K562 (cell line): ENCODE measurements around the gene MINDY4. TPM values are rescaled to one million over a fixed set of nuclear protein-coding genes. Genes with fewer than 3 reads are reported as not detected.

Experiments used
- EGR1 ChIP-seq: fragments of 450-650 bp; conservative IDR thresholded peaks from 2 replicates; pipeline ENCODE4 v1.6.1; 2017; ENCODE audit warnings: mild to moderate bottlenecking
- HLTF ChIP-seq: fragments of 450-650 bp; IDR thresholded peaks from 2 replicates; pipeline ENCODE4 v1.6.1; 2016
- HNRNPLL ChIP-seq: fragments of 200-400 bp; formaldehyde crosslinking; IDR thresholded peaks from 2 replicates; pipeline ENCODE4 v1.6.1; 2017; ENCODE audit warnings: low read length, low read depth, mild to moderate bottlenecking; ENCODE audit not compliant: poor library complexity, severe bottlenecking
- ID3 ChIP-seq, 2 experiments: fragments of 250-450 bp in 1 of 2; fragments of 450-650 bp in 1 of 2; sonication (Bioruptor Pico) in 1 of 2; IDR thresholded peaks; 2 replicates each; pipeline versions ENCODE4 v1.6.1 to v1.8.0; 2016 to 2021; ENCODE audit warnings: mild to moderate bottlenecking in 2 of 2, moderate library complexity in 2 of 2, missing compliant biosample characterization in 1 of 2, missing genetic modification characterization in 1 of 2
- MGA ChIP-seq: fragments of 450-650 bp; IDR thresholded peaks from 2 replicates; pipeline ENCODE4 v1.6.1; 2016; ENCODE audit warnings: mild to moderate bottlenecking, moderate library complexity
- polyA plus RNA-seq, 8 experiments: library from polyadenylated mRNA; depleted of rRNA in 4 of 8; stranded (reverse) in 5 of 8; unstranded in 3 of 8; fragments of >200 nt; fragmentation: Nextera tagmentation in 2 of 8; fragmentation: Illumina TruSeq in 1 of 8; extraction: Ambion mirVana in 2 of 8; extraction: Trizol in 1 of 8; gene quantifications; 2 replicates each; pipeline versions ENCODE4 v1.2.1 to v1.2.3, GENCODE V29; 2011 to 2014; ENCODE audit warnings: inconsistent platforms in 1 of 8, missing spikeins in 1 of 8
- total RNA-seq, 7 experiments: library from RNA; depleted of rRNA in 6 of 7; stranded (reverse); fragments of >200 nt in 6 of 7; fragmentation: Illumina TruSeq in 2 of 7; extraction: Trizol in 2 of 7; gene quantifications; 2 replicates each; pipeline versions ENCODE4 v1.2.1 to v1.2.3, GENCODE V29; 2011 to 2021; ENCODE audit warnings: low replicate concordance in 1 of 7

The MINDY4 gene
- total and polyA plus RNA-seq, 9 of the 15 experiments (the other 6 are each of a cell fraction or from before 2014, with no cell fraction given): 2.1 to 16.7 (median 11.0) TPM

- TF ChIP-seq MGA (peak; percentile 12; the same call in 1 of the 2 replicates), ID3 (CRISPR knock-in tag; IDR thresholded peaks at IDR 0.05) (no peak), ID3 (tag; IDR thresholded peaks at IDR 0.05) (peak; percentile 82), HNRNPLL (no peak), EGR1 (peak; percentile 87), HLTF (peak; percentile 69; the same call in 1 of the 2 replicates)
Observed at GRCh38 chr7:30761214-30762156, 9.7 kb upstream of the MINDY4 start (continued).
